ENCODE measurements around the gene RAI1.

RAI1 gene

DNA sequence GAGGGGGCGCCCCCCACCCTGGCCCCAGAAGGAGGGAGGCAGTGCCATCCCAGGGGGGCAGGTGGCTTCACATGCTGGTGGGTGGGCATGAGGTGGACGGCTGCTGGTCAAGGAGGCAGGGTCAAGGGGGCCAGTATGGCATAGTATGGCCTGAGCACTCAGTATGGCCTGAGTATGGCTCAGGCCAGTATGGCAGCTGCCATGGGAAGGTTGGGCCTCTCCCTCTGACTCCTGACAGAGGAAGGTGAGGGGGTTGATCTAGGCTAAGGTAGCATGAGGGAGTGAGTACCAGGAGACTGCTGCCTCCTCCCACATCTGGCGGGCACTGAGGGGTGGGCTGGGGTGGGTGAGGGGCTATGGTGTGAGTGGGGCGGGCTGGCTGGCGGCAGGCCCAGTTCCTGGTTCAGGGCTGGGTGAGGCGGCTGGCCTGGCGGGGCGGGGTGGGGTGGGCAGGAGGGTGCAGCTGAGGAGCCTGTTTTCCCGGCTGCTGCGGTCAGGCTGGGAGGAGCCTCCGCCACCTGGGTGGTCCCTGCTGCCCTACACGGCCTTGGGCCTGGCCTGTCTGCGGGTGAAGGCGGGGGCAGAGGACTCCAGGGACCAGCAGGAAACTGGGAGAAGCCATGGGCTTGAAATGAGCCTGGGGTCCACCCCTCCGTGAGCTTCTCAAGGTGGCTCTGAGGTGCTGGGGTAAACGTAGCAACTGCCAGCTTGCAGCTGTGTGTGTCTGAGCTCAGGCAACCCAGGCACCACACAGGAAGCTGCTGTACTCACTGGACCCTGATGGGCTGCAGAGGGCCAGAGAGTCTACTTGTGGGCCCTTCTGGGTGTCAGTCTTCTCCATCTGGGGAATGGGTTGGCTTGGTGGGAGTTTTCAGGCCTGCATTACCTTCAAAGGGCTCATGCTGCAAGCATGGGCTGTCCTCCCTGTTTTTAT, 57.0 kb downstream of the RAI1 start:
- no peak for DNase-seq

GRCh38 chr17:17738901-17739300, 57.6 kb downstream of the RAI1 start:
- DNase-seq: no peak

- DNase-seq: no peak
Observed at GRCh38 chr17:17739388-17740066, 58.3 kb downstream of the RAI1 start.

DNA sequence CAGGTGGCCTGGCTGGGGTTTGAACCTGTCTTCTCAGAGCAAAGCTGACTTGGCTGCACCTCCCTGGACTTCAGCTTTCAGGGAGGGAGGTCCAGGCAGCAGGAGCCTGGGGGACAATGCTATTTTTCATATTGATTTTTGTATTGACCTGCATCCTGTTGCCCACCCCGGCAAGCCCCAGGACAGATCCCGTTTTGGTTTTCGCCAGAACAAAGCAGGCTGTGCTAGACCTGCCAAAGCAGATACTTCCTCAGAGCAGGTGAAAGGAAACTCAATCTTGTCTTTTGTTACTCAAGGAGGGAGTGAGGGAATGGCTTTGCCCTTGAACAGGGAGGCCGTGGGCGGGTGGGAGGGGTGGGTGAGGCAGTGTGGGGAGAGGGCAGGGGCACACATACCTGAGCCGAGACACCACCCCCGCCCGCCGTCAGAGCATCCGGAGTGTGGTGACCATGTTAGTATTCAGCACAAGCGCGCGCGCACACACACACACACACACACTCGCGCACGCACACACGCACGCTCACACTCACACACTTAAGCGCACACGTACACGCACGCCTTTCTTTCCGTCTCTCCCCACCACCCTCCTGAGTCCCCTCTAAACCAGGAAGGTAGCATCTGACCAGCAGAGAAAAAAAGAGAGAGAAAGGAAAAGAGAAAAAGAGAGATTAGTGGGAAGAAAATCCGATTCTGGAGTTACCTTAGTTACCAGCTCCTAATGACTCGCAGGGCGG, 59.5 kb downstream of the RAI1 start:
- DNase-seq: no peak

DNA sequence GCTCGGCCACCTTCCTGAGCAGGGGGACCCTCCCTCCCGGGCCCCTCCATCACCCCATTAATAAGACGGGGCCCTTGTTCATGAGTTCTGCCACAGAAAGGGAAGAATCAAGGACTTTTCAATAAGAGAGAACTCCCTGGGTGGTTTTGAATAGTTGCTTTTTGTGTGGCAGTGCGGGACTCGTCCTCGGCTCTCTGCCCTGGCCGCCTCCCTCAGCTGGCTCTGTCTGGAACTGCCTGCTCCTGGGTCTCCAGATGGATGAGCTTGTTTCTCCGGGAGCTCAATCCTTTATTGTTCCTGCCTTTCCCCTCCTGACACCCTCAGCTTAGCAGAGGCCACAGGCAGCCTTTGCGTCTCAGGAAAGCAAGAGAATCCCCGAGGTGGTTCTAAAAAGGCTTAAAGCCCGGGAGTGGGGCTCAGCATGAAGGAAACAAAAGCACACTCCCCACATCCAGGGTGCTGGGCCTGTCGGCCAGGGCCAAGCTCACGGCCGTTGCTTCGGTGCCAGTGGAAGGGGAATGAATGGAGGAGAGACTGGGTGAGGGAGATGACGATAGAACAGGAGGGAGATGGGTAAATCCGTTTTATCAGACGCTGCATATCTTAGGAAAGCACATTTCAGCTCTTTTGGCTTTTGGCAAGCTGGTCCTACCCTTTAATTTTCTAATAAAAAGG, 60.2 kb downstream of the RAI1 start:
- no peak for DNase-seq

DNA sequence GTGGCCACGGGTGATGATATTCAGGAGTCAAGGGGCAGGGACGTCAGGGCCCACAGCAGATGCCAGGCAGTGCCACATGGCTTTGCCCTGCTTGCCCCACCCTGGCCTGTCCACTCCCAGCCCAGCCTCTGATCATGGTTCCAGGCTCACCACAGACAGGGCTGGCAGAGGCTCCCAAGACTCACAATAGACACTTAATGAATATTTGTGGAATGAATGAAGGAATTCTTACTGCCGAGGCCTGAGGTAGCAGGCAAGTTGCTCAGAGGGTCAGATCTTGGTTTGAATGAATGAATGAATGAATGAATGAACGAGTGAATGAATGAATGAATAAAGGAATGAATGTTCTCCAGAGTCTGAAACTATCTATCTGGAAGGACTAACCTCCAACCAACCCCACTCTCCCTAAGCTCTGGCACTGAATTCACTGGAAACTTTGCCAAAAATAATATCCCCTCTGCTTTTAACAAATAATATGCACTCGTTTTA, 60.9 kb downstream of the RAI1 start:
- DNase-seq: no peak

DNA sequence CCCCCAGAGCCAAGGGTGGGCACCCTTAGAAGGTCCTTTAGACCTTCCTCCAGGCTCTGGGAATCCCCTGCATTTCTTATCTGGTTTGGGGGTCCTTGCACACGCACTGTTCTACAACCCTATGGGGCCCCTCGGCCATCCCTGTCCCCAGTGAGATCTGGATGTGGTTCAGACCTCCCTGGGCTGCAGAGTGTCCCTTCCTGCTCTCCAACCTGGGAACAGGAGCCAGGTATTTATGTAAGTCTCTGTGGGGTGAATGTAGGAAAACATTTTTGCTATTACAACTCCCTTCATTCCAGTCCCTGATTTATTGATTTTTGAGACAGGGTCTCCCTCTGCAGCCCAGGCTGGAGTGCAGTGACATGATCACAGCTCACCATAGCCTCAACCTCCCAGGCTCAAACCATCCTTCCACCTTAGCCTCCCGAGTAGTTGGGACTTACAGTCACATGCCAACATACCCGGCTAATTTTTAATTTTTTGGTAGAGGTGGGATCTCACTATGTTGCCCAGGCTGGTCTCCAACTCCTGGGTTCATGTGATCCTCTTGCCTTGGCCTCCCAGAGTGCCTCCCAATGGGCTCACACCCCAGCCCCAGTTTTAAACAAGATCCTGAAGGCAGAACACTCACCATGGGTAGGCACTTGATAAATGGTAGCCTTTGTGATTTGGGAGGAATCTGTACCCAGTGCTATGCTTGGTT, 61.6 kb downstream of the RAI1 start:
- no peak for DNase-seq

GRCh38 chr17:17743391-17744112, 62.3 kb downstream of the RAI1 start:
- DNase-seq: no peak

DNA sequence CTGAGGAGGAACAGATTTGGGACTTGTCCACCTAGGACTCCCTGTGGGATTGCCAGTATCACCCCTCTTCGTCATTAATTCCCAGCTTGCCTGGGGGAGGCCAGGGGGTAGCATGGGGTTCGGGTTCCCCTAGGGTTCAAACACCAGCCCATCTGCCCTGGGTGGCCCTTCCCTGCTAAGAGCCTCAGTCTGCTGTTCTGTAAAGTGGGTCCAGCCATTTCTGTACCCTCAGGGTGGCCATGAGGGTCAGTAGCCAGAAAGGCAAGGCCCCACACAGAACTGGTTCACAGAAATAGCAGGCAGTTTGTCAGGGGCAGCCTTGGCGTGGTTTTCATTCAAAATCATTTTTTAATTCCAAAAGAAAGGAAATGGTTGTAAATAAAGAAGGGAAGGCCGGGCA, 62.9 kb downstream of the RAI1 start:
- DNase-seq: no peak

DNA sequence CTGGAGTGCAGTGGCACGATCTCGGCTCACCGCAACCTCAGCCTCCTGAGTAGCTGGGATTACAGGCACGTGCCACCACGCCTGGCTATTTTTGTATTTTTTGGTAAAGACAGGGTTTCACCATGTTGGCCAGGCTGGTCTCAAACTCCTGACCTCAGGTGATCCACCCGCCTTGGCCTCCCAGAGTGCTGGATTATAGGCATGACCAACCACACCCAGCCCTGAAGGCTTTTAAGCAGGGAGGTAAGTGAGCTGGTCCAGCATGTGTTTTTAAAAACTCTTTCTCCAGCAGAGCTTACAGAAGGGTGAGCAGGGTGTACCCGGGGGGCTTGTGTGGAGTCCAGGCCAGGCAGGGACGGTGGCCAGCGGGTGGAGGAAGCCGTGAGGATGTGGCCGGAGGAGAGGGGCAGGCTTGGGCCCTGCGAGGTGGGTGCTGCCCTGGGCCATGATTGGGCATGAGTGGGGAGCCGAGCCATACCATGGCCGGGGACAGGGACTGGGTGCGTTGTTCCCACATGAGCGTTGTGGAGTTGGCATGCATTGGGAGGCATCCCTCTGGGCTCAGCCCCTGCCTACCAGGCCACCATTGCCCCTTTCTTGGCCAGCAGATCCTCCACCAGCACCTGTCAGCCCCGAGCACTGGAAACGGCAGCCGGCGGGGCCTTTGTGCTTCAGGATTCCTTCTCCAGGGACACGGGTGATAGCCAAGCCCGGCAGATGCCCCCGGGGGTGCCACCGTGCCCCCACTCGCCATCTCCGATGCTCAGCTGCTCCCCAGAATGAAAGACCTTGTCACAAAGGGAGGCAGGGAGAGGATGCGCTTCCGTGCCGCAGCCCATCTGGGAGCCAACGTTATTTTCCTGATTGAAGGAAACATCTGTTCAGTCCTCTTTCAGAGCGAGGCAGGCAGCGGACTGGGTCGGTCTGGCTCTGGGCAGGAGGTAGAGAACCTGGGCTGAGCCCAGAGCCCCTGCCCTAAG, 64.5 kb downstream of the RAI1 start:
- DNase-seq: no peak

DNA sequence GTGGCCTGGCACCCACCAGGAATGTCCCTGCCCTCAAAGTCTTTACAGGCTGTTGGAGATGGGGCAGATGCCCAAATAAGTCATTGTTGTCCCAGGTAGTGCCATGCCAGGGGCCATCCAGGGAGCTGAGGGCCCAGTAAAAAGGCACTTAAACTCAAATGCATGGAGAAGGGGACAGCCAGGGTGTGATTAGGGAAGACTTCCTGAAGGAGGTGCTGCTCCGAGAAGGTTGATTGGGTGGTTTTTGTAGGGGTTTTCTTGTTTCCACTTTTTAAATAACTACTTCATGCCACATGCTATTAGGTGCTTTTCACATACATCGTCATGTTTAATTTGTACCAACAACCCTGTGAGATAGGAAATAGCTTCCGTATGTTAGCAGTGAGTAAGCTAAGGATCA, 66.9 kb downstream of the RAI1 start:
- DNase-seq: no peak

DNA sequence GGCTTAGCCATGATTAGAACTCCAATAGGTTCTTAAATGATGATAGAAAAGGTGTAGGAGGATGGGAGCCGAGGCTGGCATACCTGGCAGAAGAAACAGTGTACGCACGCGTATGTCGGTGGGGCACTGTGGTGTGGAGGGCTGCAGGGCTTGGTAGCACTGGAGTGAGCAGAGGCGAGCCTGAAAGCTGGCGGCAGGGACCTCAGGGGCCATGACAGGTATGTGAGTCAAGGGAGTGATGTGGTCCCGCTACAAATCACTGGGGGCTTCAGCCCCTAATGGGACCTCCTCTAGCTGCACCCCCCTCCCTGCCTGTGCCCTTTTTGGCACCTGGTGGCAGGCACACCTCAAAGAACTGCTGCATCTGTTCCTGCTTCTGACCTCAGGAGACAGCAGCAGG, 67.3 kb downstream of the RAI1 start:
- DNase-seq: no peak

DNA sequence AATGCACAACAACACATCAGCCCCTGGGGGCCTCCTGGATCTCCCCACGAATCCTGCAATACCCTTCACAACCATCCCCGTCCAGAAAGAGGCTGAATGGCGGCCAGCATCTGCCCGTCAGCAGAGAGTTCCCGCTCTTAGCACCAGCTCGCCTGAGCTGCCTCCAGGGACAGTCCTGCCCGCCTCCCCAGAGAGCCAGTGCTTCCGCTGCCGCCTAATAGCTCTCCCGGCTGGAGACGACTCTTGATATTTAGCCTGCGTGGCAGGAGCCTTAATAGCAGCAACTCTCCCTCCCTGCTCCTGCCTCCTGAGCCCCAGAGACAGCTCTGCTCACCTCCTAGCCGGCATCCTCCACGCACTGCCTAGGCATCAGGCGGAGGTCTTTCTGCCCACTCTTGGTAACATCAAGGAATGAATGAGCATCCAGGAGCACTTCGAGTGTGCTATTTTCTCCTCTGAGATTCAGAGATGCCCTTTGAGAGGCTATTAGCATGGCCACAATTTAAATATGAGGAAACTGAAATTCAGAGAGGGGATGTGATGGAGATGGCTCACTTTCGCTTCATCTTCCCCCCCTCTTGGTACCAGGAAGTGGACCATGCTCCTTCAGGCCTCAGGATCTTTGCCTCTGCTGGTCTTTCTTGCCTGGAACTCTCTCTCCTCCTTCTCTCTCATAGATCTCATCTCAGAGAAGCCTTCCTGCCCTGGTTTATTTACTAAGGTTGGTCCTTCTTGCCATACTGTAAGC, 67.9 kb downstream of the RAI1 start:
- no peak for DNase-seq

- no peak for DNase-seq
Observed at GRCh38 chr17:17749921-17750320, 68.7 kb downstream of the RAI1 start.

DNA sequence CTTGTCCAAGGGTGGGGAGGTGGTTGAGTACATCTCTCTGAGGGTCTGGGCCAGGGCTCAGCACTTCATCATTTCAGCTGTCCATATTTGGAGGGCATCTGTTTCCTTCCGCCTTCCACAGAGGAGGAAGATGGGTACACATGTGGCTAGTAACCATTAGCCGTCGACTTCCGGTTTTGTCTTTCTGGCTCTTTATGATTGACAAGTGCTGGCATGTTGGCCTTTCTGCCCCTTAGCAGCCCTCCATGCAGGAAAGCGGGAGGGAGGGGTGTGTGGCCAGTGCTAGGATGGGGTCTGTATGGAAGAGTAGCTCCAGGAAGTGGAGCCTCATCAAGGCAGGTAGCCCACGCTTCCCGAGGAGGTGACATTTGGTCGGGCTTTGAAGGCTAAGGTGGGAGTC, 69.6 kb downstream of the RAI1 start:
- no peak for DNase-seq

- no peak for DNase-seq
Observed at GRCh38 chr17:17751489-17752088, 70.3 kb downstream of the RAI1 start.

DNA sequence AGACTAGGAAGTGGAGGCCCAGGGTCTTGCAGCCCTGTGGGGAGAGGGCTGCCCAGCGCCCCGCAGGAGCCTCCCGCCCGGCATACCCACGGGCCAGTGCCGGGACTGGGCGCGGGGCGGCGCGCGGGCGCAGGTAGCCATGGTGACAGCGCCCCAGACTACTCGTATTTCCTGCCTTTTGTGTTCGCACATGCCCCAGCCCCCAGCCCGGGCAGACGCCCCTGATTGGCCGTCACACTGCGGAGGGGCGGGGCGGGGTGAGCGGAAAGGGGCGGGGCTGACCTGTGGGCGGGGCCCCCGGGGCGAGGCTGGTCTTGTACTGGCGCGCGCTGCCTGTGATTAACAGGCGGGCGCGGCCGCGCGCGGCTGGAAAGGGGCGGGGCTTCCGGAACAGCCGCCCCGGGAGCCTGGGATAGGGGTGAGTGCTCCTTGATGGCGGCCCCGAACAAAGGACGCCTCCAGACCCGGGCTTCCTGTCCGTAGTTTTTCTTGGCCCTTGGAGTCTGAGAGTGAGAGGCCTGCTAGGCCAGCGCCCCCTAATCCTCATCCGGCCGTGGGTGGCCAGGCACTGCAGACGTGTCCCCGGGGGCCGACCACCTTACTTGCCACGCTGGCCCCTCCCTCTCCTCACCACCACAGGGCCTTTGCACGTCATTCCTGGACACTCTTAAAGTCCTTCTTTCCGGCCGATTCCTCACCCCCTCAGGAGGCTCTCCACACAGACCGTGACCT, 71.0 kb downstream of the RAI1 start:
- peak; percentile 95 for DNase-seq

DNA sequence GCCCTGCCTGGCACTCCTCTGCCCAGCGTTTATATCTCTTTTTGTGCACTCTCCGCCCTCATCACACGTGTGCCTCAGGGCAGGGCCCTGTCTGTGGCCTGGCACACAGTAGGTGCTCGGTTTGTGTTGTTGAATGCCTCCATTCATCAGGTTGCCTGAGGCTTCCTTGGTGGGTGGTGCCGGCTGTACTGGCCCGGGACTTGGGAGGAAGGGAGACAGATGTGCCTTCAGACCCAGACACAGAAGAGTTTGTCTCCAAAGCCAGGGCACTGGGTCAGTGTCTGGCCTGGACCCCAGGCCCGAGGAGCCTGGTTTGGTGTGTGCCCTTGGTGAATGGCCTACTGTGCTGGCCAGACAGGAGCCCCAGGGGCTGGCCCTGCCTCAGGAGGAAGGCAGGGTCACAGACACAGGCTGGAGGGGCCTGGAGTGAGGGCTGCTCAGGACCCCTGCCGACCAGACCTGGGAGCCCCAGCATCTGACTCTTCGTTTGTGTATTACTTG, 71.6 kb downstream of the RAI1 start:
- DNase-seq: no peak

All from NCI-H748 treated with DMSO at 0.1 percent for 48 hours (cell line).